ENCODE data around the gene CDK5RAP3. TPM values are rescaled to one million over a fixed set of nuclear protein-coding genes. Genes with fewer than 3 reads are reported as not detected.

CDK5RAP3 gene
- polyA plus RNA-seq, 1 experiment = 71.2 TPM

- H3K27ac ChIP-seq (ENCODE audit: low read depth, low read length) = no peak overlapping the region
- TF ChIP-seq CTCF (IDR thresholded peaks at IDR 0.05; ENCODE audit: low read depth, low read length) = no peak
- no peak for DNase-seq (ENCODE audit: low read depth, low spot score)
- no peak overlapping the region for H3K4me3 ChIP-seq (ENCODE audit: low read depth, low read length)
- H3K27me3 ChIP-seq (ENCODE audit: control insufficient read depth, insufficient read depth, low read length) = no peaks in the 10 kb centered on the region
- POLR2A ChIA-PET = no interaction called here
- no peaks in the 10 kb centered on the region for H3K9me3 ChIP-seq (ENCODE audit: control insufficient read depth, insufficient read depth, low read length)
- CTCF ChIA-PET = interaction anchor here (1.4 kb wide), 1 partner anchor 52 kb away, joined by 3 read pairs; no protein-coding TSS in a partner anchor
Measured at GRCh38 chr17:48028736-48029135, 57.8 kb downstream of the CDK5RAP3 start.

- Histone ChIP-seq H3K27ac (ENCODE audit: low read depth, low read length) (no peak overlapping the region), H3K9me3 (ENCODE audit: control insufficient read depth, insufficient read depth, low read length) (no peaks in the 10 kb centered on the region), H3K4me3 (ENCODE audit: low read depth, low read length) (no peak overlapping the region), H3K27me3 (ENCODE audit: control insufficient read depth, insufficient read depth, low read length) (no peaks in the 10 kb centered on the region)
- ChIA-PET CTCF (interaction anchor here (0.8 to 1.3 kb wide), 4 partner anchors 37 to 67 kb away, joined by 3 to 5 read pairs (median 4); no protein-coding TSS in a partner anchor), POLR2A (interaction anchor here (0.6 to 1.0 kb wide), 5 partner anchors 18 to 101 kb away, joined by 3 to 6 read pairs (median 3); partner anchors contain the start of gene NFE2L1)
- no peak for DNase-seq (ENCODE audit: low read depth, low spot score)
- TF ChIP-seq CTCF (IDR thresholded peaks at IDR 0.05; ENCODE audit: low read depth, low read length) = no peak
Measured at GRCh38 chr17:48030531-48030930, 59.6 kb downstream of the CDK5RAP3 start.

Other genes with a start within 250 kb of the CDK5RAP3 start
- not detected in 2 replicates for gene TBX21, start 237.9 kb upstream of the CDK5RAP3 start, polyA plus RNA-seq (2011; rRNA removed)
- gene OSBPL7, start 149.3 kb upstream of the CDK5RAP3 start, polyA plus RNA-seq (2011; rRNA removed) = 5.3 and 6.2 TPM in 2 replicates
- 62.9 and 64.4 TPM in 2 replicates for gene MRPL10, start 139.6 kb upstream of the CDK5RAP3 start, polyA plus RNA-seq (2011; rRNA removed)
- 0.55 and 0.67 TPM in 2 replicates for gene LRRC46, start 139.4 kb upstream of the CDK5RAP3 start, polyA plus RNA-seq (2011; rRNA removed)
- gene SCRN2, start 129.8 kb upstream of the CDK5RAP3 start, polyA plus RNA-seq (2011; rRNA removed) = 13.3 and 17.2 TPM in 2 replicates
- 0.04 and 0.05 TPM in 2 replicates for gene SP6, start 120.0 kb upstream of the CDK5RAP3 start, polyA plus RNA-seq (2011; rRNA removed)
- 2.7 and 3.9 TPM in 2 replicates for gene SP2, start 74.9 kb upstream of the CDK5RAP3 start, polyA plus RNA-seq (2011; rRNA removed)
- 14.5 and 15.2 TPM in 2 replicates for gene PNPO, start 29.5 kb upstream of the CDK5RAP3 start, polyA plus RNA-seq (2011; rRNA removed)
- gene PRR15L, start 13.2 kb upstream of the CDK5RAP3 start, polyA plus RNA-seq (2011; rRNA removed) = not detected in 2 replicates
- gene COPZ2, start 66.7 kb downstream of the CDK5RAP3 start, polyA plus RNA-seq (2011; rRNA removed) = 107 and 122 TPM in 2 replicates
- 237 and 251 TPM in 2 replicates for gene NFE2L1, start 77.2 kb downstream of the CDK5RAP3 start, polyA plus RNA-seq (2011; rRNA removed)
- 57.2 and 68.2 TPM in 2 replicates for gene CBX1, start 130.4 kb downstream of the CDK5RAP3 start, polyA plus RNA-seq (2011; rRNA removed)
- gene SNX11, start 136.7 kb downstream of the CDK5RAP3 start, polyA plus RNA-seq (2011; rRNA removed) = 16.0 and 17.2 TPM in 2 replicates

All from AG04450 (cell line).